GF-D8 (cell line): ENCODE data around the gene BCL2L11.

Source experiments
- DNase-seq: peaks from one replicate; lab custom pipeline; 2025; lab: John Stamatoyannopoulos, UW

Gene BCL2L11

DNA sequence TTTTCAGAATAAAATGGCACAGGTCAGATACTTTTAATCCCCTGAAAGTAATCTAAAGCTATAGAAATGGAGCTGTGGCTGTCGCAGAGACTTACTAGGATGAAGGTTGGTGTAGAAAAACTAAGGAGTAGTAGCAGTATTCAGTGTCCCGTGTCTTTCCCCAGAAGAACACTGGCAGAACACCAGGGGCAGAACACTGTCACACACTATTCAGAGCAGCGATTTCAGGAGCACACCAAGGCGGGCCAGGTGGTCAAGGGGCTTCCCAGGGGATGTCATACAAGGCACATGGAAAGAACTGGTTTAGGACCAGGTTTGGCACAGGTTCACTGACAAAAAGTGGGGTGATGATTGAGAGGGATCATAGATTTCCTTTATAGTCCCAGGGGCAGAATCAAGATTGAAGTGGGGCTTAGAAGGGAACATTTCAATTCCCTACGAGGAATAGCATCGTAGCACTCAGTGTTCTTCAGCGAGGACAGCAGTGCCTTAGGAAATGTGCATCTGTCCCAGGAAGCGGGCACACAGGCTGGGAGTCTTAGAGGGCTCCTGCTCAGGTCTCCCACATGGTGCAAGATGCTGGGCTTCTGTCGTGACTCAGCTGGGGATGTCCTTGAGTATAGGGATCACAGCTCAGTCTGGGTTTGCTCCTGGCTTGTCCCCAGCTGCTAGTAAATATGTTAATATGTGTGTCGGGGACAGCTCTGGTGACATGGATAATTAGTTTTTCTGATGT lies 22.6 kb downstream of the BCL2L11 start:
- no peak for DNase-seq

- no peak for DNase-seq
Measured at GRCh38 chr2:111143843-111144198, 23.1 kb downstream of the BCL2L11 start.

GRCh38 chr2:111145103-111145760 lies 24.5 kb downstream of the BCL2L11 start:
- DNase-seq, result no peak

- no peak for DNase-seq
Measured at GRCh38 chr2:111145951-111146350, 25.2 kb downstream of the BCL2L11 start.

GRCh38 chr2:111148225-111148873 lies 27.6 kb downstream of the BCL2L11 start:
- DNase-seq, result no peak

DNA sequence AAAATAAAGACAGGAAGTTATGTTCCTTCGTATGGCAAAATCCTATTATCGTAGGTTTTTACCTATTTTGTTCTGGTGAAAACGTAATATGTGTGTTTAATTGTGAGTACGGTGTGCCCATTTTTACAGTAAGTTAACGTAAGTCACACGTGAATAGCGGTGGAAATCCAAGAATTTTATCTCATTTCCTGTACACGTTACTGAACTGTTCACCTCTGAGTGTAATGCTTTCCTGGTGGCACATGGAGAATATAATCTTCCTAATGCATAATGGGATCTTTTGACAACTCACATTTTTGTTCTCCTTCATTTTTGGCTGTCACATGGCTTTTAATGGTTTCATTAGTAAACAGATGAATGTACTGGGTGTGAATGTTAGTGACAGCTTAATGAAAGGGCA lies 28.2 kb downstream of the BCL2L11 start:
- DNase-seq, result no peak

GRCh38 chr2:111149882-111150455 lies 29.3 kb downstream of the BCL2L11 start:
- no peak for DNase-seq

DNA sequence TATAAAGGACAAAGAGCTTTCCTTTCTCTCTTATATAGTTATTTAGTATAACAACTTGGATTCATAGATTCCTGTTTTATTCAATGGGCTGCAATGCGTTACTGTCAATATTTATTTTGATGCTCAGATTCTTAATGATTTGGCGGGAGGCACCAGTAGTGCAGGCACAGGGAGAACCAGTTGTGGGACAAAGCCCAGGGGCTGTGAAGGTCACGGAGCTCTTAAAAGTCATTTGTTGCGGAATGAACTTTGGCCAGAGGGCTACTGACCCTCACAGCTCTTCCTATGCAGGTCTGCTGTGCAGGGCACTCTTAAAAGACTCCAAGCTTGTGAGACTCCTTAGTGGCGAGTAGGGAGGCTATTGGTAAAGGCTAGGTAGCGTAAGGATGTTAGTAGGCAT lies 34.0 kb downstream of the BCL2L11 start:
- DNase-seq, result no peak

DNA sequence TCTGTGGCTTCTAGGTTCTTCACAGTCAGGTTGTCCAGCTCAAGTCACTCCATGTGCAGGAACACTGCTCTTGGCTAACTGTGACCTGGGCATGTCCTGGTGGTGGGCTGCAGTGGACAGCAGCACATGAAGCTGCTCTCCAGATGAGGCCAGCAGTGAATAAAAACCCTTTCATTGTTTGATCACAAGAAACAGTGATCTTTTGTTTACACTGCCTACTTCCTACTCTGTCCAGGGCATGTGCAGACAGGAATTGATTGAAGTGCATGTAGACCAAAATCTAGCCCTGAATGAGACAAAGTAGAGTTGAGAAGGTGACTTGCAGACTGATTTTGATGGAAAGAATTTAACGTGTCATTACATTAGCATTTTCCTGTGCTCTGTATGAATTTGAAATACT lies 34.9 kb downstream of the BCL2L11 start:
- no peak for DNase-seq

GRCh38 chr2:111156529-111156928 lies 35.8 kb downstream of the BCL2L11 start:
- DNase-seq, result no peak

GRCh38 chr2:111157071-111157661 lies 36.5 kb downstream of the BCL2L11 start:
- no peak for DNase-seq

DNA sequence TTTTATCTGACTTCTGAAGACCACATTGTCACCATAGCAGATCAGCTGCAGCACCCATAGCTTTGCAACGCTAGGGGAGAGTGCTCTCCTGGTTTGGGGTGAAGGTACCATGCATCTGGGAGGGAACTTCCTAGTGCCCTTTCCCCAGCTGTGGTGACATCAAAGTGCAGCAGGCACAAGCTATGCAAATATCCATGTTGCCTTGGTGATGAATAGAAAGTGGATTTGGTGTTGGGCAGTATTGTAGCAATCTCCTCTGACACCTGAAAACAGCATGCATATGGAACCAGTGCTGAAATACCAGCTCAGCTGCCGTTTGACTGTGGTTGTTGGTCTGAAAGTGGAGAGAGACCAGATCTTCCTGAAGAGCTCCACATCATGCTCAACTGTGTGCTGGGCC lies 37.1 kb downstream of the BCL2L11 start:
- DNase-seq, result no peak

- no peak for DNase-seq
Measured at GRCh38 chr2:111159641-111160040, 38.9 kb downstream of the BCL2L11 start.

DNA sequence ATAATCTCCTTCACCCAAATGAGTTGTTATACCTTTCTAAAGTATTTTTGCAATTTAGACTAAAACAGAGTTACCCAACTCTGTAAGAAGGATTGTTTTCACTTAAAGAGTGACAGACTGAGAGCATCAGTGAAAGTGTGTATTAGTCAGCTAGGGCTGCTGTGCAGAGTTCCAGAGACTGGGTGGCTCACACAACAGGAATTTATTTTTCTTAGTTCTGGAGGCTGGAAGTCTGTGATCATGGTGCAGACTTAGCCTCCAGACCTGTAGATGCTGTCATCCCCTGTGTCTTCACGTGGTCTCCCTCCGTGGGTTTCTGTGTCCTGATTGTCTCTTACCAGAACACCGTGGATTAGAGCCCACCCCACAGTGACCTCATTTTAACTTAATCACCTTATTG lies 40.0 kb downstream of the BCL2L11 start:
- no peak for DNase-seq

- DNase-seq, result no peak
Measured at GRCh38 chr2:111161971-111162370, 41.3 kb downstream of the BCL2L11 start.

GRCh38 chr2:111162718-111163331 lies 42.1 kb downstream of the BCL2L11 start:
- DNase-seq, result peak; percentile 77

DNA sequence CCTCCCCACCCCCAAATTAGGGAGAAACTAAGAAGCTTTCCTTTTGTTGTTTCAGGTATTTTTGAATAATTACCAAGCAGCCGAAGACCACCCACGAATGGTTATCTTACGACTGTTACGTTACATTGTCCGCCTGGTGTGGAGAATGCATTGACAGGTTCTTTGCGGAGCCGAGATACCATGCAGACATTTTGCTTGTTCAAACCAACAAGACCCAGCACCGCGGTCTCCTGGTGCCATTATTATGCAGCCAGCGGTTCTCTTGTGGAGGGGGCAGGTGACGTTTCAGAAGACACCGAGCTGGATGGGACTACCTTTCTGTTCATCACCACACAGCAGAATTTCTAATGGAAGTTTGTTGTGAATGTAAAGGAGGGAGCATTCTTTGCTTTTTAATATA lies 43.4 kb downstream of the BCL2L11 start:
- no peak for DNase-seq

GRCh38 chr2:111165084-111165483 lies 44.4 kb downstream of the BCL2L11 start:
- no peak for DNase-seq

GRCh38 chr2:111166115-111166514 lies 45.4 kb downstream of the BCL2L11 start:
- DNase-seq, result no peak

DNA sequence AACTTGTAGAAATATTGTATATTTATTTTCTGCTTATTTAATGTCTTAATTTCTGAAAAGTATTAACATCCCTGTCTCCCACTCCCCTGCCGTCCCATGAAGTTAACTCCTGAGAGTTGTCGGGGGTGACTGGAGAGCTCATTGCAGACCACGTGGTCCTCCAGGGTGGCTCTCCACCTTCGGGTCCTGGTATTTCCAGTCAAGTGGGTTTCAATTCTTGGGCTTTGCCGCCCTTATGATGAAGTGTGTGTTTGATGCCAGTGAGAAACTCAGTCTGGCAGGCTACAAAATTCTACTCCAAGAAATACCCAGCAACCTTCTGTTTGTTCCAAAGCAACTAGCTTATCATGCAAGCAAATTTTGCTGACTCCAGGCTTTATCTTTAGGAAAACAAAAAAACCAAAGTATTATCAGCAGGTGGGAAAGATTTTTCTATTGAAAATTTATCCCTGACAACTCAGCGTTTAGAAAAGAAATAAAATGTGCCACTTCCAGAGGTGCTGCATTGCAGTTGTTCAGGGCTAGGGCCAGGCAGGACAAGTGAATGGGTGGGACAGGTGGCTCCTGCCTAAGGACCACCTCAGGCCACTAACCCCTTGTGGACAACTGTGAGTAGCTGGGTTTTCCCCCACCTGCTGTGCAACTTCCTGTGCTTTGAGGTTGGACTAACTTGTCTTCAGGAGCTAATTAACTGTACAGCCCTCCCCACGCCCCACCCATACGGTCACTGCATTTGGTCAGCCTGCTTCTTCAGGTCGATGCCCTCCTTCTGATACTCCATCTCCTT lies 46.6 kb downstream of the BCL2L11 start:
- no peak for DNase-seq

GRCh38 chr2:111167863-111168162 lies 47.1 kb downstream of the BCL2L11 start:
- DNase-seq, result no peak
